DMS114 treated with DMSO at 0.1 percent for 48 hours (cell line): Measurements from ENCODE around the gene CIPC.
A peak's percentile ranks its signal among the peaks of the same experiment; 100 is the strongest.

ENCODE experiments used
- DNase-seq: peaks from one replicate; lab custom pipeline; 2025; ENCODE audit not compliant: unreplicated experiment; lab: John Stamatoyannopoulos, UW

Gene CIPC

DNA sequence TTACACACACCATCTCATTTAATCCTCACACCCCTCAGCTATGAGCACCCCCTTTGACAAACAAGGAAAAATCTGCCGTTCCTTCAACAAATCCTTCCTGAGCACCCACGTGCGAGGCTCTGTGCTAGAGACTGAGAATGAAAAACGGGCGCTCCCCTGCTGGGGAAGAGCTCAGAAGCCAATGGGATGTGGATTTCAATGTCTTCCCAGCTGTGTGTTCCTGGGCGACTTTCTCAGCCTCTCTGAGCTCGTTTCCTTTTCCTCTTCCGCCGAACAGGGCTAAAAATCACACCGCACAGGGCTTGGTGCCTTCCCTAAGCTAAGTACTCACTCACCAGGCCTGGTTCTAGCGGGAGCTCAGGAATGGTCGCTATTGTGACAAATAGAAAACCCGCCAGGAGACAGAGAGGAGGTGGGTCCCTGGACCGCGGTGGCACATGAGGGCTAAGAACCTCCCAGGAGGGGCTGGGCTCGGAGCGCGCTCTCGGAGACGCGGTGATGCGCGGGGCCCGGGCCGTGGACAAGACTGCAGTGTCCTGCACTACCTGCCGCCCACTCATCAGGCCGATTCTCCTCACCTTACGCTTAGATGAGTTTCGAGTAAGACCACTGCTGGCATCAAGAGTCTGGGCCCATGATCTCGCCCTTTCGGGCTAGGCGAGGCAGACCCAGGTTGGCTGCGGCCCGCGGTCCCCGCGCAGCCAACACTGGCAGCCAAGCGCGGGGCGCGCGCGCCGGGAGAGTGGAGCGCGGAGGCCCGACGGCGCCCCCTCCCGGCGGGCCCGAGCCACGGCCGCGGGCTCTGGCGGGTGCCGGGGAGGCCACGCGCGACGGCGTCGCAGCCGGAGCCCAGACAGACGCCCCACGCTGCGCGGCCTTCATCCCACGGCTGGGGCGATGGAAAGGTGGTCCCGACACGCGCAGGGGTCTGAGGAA is 26.6 kb downstream of the CIPC start:
- DNase-seq, result no peak

DNA sequence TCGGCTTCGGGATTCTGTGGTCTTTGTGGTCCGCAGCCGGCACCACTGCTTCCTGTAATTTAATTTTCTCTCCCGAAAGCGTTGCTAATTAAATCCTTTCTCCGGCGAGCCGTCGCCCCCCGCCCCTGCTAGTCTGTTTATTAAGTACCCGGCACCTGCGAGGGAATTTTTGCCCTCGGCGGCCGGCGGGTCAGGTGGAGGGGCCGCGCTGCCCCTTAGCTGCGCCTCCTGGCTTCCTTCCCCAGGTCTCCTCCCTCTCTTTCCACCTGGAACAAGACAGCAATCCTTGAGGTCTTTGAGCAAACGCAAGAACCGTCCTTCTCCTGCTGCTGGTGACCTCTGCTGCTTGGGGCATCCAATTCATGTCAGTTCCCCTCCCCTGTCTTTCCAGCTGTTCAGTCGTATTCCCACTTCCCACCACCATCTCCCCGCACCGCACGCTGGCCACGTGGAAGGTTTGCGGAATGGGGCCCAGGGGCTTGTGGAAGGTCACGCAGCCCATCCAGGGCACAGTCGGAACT is 27.3 kb downstream of the CIPC start:
- DNase-seq, result no peak

DNA sequence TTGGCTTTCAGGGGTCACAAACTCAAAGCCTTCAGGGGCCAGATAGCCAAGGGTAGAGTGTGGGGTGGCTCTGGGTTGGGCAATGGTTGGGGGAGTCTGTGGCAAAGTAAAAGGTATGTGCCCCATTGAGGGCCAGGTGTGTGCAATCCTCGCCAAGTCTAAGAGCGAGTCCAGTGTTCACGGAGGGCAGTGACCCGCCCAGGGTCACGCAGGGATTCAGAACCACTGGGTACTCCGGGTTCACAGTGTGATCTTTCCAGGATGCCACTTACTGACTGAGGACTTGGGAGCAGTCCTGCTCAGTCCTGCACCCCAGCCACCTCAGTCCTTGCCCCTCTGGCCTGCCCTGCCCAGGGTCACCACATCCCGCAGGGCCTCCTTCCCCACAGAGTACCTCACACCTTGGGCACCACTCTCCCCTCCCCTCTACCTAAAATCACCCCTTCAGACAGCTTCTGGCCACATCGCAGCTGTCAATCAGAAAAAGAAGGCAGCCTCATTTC is 27.8 kb downstream of the CIPC start:
- no peak for DNase-seq

DNA sequence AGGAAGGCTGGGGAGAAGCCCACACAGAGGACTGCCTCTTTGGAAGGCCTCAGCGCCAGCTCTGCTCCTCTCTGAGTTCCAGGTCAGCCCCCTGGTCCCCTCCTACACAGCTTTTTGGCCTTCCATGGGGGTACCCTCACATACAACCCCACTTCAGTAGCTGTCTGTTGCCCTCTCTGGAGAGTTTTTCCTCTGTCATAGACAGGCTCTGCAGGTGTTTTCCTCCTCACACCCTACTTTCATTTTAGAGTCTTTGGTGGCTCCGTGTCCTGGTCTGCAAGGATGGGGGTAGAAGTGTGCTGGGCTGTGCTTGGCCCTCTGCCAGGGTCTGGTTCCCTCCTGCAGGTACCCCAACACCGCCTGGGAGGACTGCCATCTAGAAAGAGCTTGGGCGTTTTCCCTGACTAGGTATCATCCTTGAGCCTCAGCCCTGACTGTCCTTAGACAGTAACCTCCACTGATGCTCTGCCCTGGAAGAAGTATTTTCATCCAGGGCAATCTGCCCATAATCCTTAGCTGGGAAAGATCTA is 28.5 kb downstream of the CIPC start:
- DNase-seq, result no peak

DNA sequence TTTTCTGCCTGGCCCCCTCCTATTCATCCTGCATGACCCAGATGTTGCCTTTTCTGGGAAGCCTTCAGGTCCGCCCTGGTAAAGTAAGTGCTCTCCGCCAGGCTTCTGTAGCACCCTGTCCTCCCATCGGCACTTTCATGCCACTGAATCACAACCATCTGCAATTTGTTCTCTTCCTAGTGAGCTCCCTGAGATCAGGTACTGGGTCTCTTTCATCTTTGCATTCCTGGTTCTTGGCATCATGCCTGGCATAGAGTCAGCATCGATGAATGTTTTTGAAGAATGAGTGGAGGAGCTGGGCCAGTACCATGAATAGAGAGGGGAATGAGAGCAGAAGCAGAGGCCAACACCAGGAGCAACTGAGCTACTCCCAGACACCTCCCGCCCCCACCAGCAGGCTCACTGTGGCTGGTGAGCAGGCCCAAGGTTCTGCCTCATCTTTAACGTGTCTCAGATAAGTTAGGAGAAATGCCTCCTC is 30.4 kb downstream of the CIPC start:
- DNase-seq, result no peak

DNA sequence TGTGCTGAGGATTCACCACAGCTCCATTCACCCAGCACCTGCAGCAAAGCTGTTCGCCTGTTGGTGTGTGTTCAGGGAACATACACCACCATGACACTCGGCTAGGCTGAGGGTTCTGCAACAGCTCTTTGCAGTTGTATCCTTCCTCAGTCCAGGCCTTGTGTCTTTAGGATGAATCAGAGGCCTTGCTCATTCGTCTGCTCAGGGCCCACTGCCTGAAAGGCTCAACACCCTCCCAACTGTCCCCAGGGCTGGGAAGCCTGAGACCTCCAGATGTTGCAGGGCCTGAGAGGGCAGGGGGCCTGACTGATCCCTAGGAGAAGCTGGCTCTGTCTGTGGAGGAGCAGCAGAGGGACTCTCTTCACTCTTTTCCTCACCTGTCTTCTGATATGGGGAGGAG is 32.3 kb downstream of the CIPC start:
- no peak for DNase-seq

DNA sequence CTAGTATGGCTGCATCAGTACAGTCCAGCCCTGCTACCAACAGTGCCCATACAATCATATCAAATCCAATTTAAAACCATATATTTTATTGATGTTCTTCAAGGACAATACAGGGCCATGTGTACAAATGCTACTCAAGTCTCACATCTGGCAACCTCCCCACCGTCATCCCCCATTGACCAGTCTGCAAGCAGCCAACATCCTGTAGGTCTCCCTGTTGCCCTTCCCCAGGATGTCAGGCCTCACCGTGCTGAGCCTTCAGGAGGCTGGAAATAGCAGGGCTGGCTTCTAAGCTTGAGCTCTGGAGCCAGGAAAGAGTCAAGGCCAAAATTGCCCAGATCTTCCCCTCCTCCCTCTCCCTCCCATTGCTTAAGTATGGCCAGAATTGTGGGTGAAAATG is 33.1 kb downstream of the CIPC start:
- no peak for DNase-seq

DNA sequence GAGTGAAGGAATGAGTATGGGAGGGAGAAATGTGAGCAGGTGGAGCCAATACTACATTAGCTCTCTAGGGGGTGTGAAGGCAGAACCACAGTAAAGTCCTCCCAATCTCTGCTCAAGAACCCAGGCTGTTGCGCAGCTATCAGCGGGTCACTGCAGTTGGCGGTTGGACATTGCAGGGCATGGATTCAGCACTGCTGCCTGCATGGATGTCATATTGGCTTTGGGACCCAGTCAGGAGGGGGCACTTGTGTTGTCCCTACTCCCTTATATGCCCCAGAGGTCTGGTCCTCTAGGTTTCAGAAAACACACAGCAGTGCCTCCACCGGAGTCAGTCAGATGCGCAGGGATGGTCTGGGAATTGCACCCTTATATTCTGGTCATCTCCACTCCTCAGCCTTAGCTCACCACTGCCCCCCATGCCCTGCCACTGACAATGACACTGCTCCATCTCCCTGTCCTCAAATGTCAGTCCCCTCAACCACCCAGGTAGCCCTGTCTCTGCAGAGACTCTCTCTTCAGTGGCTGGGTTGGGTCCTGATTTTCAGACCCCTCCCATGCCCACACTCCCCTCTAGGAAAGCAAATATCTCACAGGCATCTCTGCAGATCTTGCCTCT is 33.9 kb downstream of the CIPC start:
- DNase-seq, result no peak

DNA sequence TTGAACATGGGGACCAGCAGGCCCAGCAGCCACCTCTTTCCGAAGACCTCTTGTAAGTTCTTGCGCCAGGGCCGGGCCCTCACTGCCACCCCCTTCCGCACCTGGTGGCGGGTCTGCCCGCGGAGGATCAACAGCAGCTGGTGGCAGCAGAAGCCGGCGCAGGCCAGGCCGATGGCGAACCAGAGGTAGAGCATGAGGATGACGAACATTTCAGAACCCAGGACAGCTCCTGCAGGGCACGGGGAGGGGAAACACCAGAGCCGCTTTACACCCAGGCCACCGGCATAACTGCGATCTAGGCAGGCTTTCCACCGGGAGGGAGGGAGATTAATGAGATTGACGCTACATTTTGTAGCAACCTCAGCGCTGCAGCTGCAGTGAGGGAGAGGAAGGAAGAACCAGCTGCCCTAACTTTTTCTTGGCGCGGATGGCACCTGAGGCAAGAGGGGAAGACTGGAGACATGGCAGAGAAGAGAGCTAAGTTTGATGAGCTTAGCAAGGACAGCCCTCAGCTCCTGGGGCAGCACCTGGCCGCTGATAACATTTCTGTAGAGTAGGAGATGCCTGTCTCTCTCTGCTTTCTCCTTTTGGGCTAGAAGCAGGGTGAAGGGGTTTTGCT is 35.8 kb downstream of the CIPC start:
- DNase-seq, result no peak

DNA sequence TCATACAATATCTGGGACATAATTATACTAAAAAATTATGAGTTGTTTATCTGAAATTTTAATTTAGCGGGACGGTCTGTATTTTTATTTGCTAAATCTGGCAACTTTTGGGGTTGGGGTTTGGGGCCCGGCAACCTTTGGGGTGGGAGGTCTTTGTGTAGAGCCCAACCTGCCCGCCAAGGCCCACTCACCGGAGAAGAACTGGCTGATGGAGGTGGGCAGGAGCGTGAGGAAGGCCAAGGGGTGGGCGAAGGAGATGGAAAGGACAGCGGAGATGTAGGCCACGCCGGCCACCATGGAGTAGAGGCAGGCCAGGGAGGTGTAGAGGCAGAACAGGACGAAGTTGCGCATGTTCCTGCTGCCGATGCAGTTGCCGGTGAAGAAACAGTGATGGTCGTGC is 41.0 kb downstream of the CIPC start:
- no peak for DNase-seq

DNA sequence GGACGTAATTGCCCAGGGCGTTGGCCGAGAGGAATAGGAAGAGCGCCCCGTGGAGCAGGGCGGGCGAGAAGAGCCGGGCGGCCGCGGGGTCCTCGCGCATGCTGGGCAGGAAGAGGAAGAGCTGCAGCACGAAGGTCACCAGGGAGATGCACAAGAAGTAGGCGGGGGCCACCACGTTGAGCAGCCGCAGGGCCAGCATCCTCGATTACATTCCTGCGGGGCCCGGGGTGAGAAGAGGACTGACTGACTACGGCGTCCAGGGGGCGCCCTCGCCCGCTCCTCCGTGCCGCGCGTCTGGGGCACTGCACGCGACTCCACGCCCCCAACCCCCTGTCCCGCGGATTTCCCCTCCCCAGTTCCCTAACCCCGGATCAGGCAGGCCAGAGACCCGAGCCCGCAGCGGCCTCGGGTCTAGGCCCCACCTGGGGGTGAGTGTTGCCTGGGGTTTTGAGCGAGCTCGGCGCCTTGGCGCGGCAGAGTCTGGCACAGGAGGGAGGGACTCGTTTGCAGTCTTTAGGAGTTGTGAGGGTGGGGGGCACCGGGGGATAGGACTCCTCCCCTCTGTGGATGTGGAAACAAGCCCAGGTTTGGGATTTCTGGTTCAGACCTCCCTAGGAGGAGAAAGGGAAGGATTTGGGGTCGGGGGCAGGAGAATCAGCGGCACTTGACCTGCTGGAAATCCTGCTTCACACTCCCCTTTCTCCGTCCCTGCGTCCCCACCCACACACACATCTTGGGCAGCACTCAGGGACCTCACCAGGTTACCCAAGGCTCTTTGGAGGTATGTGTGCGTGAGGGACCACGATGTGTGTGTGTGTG is 41.7 kb downstream of the CIPC start:
- peak; percentile 14 for DNase-seq

DNA sequence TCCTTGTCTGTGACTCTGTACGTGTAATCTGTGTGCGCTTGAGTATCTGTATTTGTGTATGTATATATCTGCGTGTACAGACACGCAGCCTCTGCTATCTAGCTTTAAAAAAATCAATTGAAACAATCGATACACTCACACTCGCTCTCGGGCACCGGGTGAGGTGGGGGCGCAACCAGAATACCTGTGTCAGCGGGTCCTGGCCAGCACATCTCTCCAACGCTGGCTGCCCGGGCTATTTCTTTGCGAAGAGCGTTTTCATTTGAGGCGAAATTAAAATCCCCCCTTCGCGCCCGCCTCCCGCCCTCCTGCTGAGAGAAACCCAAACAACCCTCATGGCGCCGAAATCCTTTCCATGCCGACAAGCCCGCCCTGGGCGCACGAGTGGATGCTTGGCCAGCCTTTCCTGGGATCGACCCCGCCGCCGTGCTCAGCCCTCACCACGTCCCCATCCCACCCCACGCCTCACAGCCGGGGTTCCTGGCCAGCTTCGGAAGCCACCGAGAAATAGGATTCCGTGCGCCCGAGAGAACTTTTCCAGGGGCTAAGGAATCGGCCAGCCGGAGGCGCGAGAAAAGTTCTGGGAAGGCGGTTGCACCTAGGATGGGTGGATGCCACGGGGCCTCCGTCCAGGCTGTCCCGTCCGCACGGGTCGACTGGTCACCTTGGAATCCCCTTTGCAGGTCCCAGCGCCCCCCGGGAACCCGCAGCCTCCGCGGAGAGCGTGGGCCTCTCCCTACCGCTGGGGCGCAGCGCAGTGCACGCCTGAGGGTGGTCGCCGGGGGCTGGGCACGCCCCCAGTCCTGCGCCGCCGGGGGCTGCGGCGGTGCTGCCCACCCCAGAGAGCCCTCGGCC is 42.5 kb downstream of the CIPC start:
- no peak for DNase-seq

DNA sequence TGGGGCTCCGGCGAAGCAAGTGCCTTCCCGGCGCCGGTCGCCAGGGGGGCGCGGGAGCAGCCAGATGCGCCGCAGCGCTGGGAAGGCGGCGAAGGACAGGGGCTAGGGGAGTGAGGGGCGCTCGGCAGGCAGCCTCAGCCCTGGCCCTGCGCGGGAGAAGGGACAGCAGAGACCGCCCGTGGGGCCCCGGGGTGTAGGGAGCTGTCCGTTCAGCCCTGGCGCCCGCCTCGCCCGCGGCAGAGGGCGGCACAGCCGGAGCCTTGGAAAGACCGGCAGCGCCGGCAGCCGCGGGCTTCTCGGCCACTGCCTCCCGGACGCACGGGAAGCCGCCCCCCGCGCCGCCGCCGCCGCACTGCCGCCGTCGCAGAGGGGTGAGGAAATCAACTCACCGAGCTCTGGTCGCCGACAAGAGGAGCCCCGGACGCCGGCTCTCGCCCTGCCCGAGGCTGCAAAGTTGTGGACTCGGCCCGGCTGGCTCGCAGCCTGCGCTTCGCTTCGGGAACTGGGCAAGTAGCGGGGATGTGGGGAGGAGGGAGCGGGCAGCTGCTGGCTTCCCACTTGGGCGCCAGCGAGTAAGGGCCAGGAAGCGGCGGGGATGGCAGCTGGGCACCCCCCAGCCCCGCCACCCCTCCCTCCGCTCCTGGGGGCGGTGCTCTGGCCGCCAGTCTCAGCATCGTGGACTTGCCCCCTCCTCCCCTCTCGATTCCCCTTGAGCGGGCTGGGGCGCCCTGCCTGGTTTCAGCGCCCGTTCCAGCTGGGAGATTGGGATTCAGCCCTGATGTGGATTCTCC is 43.4 kb downstream of the CIPC start, which contains the start of gene ZDHHC22:
TSS of gene ZDHHC22 (minus strand) at position 578 of the 791 bp plus-strand sequence. CDS start 2,053 bp downstream, outside the sequence.
- peak; percentile 36 for DNase-seq

DNA sequence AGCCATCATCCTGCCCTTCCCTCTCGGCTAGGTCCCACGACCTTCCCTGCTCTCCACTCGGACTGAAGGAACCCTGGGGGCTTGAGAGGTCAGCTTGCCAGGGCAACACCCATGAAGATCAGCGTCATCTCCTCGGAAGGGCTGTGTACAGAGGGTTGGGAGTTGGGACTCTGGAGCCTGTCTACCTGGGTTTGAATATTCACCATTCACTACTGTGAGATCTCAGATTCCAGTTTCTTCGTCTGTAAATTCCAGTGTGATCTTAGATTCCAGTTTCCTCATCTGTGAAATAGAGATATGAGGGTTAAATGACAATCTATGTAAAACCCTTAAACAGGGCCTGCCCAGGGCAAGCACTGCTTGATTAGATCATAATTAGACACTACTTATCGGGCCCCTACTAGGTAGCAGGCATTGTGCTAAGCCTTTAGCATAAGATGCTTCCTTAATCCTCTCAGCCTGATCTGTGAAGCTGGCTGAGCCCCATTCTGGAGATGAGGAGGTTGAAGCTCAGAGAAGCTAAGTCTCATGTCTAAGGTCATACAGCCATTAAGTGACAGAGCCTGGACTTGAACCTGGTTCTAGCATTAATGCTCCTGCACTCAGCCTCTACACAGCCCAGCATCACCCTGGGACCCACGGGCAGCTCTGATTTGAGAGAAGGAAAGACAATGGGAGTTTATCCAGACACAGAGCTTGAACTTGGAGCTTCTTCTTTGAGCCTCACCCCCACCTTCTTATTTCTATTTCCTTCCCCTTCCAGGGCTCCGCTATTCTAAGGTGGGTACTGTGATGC is 44.1 kb downstream of the CIPC start:
- no peak for DNase-seq

DNA sequence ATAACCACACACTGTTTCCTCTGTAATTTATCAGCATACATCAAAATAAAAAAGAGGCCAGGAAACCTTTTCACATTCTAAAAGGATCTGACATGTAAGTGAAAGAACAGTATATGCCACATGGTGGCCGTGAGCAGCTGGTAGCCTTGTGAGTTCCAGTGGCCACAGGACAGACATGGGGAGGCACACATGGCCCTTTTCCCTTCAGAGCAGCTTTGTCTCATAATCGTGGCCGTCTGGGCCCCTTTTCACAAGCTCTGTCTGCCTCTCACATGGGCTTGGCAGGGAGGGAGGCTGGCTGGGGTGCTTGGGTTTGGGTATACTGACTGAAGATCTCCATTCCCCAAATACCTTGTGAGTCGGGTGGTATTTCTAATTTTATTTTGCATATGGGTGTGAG is 45.0 kb downstream of the CIPC start:
- DNase-seq, result no peak

DNA sequence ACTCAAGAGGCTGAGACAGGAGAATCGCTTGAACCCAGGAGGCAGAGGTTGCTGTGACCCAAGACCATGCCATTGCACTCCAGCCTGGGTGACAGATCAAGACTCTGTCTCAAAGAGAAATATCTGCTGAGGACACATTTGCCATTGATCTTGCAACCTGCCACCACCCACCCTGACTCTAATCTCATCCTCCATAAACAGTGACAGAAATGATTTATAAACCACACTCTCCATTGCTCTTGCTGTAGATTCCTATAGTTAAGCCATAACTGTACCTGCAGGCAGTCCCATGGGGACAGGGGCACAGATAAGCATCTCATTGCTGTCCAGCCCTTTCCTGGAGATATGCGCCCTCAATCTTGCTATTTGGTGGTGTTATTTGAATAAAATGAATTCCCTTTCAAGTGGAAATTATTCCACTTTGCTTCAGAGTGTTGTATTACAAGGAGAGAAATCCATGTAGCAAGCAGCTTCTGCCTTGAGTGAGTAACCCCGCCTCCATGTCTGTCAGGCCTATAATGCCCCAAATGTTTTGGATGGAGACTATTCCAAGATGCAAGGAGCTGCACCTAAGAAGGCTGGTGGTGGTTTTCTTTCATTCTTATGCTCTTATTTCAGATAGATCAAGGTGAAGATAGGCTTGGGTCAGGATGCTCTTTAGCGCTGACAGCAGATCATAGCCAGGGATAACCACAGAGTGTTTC is 46.5 kb downstream of the CIPC start:
- no peak for DNase-seq
